HPDE6-E6E7 (cell line): ENCODE results near the gene HOXC12.

ENCODE experiments used
- DNase-seq: peaks from one replicate; pipeline ENCODE4 v3.0.0; 2011; ENCODE audit warnings: missing footprints; ENCODE audit errors: extremely low spot score

The HOXC12 gene

DNA sequence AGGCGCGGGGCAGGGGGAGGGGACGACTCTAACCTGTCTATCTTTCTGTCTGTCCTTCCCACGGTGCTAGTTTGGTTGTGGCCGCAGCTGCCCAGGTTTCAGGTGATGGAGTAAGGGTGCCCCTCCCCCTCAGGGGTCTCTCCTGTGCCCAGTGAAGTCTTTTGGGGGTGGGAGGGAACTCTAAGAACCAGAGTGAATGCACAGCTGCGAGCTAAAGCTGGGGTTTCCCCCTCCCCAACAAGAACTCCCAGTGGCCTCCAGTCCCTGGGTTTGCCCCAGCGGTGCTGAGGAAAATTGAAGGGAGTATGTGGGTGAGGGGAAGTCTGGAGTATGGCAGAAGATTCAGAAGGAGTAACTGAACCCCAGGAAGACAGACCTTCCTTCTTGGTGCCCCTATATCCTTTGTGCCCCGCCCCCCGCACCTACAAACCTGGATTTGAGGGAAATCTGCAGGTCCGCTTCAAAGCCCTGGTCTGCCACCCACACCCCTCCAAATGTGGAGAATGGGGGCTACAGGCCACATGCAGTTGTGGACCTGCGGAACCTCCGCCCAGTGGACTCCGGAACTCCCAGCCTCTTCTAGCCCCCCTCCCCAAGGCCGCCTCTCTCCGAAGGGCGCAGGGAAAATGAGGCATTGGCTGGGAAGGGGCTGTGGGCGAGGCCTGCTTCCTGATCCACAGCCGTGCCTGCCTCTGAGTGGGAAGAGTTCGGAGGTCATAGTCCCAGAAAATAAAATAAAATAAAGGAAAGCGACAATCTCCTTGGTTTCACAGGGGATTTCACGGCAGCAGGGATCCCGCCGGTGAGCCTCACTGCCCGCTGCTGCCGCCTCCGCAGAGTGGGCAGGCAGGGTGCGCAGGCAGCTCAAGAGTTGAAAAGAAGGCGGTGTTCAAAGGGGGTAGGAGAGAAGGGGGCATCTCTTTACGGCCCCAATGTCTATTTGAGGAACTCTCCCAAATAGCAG, 41.8 kb downstream of the HOXC12 start:
- no peak for DNase-seq

DNA sequence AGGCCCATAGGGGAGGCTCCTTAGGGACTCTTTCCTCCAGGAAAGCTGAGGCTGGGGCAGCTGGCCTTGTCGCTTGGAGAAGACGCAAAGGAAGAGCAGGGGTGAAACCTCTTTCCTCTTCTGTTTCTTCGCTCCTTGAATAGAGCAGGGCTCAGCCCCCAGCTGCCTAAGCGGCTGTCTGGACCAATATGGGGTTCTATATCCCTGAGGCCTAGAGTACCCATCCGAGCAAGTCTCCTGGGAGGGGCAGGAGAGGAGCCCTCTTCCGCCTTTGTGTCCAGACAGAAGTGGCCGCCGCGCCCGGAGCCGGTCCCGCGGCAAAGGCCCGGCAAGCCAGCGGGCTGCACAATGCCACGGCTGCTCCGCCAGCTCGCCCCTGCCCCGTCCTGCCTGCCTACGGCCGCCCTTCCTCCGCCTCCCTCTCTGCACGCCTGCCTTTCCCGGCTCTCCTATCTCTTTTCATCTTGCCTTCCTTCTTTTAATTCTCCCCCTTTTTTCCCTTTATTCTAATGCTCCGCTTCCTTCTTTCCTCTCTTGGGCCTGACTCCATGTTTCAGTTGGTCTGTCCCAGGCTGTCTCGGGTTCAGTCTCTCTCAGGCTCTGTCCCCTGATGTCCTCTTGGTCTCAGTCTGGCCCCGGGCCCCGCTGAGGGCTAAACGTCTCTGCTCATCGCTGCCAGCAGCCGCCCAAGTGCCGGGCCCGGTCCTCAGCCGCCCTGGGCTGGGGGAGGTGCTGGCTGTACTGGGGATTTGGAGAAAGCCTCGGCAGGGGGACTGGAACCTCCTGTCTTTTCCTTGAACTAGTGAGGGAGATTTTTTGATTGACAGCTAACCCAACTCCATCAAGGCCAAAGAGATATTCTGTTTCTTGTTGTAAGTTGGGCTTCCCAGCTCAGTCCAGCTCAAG, 42.8 kb downstream of the HOXC12 start:
- DNase-seq: no peak

DNA sequence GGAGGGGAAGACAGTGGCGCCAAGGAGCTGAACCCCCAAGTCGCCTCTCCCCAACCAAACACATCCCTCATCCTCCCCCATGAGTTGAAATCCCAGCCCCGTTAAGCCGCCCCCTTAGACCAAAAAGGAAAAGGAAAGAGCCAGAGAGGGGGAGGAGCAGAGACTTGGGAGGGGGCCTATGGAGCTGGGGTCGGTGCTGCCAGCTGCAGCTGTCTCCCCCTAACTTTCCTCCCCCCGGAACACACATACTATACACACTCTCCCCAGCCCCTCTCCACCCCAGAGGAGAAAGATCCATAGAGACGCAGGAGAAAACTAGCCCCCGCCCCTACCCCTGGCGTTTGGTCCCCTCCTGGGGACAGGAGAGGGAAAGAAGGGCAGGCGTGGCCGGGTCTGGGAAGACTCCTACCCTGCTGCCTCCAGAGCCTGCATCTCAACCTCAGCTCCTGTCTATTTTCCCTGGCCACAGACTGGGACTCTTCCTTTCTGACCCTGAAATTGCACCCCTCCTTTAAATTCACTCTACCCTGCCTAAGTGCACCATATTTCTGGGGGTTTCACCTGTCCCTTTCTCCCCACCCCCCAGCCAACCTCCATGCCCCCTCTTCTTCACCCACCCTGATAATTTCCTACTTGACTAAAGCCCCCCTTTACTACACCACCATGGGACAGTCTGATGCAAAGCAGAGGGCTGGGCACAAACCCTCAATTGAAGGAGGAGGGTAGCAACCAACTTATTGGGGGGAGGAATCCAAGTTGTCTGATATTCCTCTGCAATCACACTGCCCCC, 43.6 kb downstream of the HOXC12 start:
- DNase-seq: no peak

DNA sequence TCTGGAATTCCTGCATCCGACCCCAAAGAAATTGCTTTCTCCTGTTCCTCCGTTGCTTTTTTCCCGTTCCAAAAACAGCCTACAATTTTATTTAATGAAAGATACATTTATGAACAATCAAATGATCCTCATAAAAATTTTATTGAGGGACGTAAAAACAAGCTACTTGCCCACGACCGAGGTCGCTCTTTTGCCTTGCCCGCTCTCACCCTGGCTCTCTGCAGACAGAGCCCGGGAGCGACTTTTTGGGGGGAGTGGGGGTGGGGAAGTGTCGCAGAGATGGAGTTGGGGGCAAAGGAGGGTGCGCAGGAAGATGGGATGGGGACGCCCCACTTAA, 44.2 kb downstream of the HOXC12 start:
- DNase-seq: no peak

DNA sequence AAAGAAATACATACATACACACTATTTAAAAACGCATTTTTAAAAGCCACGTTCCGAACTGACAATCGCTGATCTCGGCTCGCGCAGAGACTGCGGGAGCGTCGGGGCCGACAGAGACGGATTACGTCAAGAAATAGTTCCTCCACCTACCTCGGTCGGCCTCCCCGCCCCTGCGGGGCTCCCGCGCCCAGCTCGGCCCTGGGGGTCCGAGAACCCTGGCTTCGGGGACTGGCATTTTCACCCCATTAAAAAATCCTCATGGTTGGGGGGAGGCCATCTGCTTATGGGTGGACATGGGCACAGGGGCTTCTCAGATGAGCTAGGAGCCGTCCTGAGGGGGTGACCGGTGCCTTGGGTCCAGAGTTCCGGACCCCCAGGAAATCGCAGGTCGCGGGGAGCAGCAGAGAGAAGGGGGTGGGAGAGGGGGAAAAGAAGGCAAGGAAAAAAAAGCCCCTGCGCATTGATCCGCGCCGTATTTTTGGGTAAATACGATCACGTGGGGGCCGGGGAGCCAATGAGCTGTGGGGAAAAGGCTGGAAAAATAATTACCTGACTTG, 44.9 kb downstream of the HOXC12 start:
- no peak for DNase-seq

DNA sequence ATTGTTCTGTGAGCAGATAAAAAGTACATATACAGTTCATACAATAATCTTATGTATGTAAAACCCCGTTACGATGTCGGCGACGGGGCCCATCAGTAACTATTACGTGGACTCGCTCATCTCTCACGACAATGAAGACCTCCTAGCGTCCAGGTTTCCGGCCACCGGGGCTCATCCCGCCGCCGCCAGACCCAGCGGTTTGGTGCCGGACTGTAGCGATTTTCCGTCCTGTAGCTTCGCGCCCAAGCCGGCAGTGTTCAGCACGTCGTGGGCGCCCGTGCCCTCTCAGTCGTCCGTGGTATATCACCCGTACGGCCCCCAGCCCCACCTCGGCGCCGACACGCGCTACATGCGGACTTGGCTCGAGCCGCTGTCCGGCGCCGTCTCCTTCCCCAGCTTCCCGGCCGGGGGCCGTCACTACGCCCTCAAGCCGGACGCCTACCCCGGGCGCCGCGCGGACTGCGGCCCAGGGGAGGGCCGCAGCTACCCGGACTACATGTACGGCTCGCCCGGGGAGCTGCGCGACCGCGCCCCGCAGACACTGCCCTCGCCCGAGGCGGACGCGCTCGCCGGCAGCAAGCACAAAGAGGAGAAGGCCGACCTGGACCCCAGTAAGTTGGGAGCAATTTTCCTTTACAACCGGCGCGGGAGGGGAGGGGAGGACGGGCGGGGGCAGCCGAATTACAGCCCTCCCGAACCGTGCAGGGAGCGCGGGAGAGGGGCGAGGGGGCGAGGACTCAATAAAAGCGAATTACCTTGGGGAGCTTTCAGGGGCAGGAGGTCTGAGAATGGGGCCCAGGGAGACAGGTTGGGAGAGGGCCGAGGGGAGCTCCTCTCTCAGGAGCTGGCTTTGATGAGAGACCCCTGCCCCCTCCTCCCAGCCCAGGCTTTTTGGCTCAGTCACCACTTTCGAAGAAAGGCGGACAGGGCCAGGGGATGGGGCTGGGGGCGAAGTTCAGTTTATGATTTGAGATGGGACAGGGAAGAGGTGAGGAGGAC, 45.7 kb downstream of the HOXC12 start, which contains the start of gene HOXC9:
TSS of gene HOXC9 (plus strand) at position 46 of the 999 bp plus-strand sequence. CDS start at position 74, 28 bp downstream.
- DNase-seq: no peak

DNA sequence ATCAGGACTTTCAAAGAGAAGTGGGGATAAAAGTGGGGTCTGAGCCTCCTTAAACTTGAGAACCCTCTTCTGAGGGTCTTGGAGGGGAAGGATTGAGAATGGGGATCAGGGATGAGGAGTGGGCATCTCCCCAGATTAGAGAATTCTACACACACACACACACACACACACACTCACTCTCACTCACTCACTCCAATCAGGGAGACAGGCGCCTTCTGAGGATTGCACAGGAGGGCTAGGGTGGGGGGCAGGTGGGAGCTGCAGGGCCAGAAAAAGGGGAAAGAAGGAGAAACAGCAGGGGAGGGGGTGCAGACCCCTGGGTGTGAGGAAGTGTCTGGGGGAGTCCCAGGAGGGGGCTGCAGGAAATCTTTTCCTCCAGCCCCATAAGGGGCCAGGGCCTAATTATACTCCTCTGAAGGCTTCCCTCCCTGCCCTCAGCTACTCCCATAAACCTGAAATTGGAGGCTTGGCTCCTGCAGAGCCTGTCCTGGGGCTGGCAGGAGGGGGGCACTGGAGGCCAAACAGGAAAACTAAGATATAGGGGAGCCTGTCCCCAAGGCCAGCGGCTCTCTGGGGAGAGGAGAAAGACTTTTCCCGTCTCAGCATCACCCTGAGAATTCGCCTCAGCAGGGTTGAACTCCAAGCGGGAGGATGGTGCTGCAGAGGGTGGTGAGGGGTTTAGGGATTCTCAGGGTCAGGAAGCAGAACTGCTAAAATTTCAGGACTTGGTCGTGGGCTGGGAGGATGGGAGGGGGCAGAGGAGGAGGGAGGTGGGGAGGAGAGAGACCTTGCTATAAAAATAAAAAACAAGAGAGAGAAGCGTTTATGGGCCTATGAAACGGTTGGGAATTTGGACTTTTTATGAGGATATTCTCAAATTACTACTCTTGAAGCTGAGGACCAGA, 46.8 kb downstream of the HOXC12 start:
- no peak for DNase-seq

DNA sequence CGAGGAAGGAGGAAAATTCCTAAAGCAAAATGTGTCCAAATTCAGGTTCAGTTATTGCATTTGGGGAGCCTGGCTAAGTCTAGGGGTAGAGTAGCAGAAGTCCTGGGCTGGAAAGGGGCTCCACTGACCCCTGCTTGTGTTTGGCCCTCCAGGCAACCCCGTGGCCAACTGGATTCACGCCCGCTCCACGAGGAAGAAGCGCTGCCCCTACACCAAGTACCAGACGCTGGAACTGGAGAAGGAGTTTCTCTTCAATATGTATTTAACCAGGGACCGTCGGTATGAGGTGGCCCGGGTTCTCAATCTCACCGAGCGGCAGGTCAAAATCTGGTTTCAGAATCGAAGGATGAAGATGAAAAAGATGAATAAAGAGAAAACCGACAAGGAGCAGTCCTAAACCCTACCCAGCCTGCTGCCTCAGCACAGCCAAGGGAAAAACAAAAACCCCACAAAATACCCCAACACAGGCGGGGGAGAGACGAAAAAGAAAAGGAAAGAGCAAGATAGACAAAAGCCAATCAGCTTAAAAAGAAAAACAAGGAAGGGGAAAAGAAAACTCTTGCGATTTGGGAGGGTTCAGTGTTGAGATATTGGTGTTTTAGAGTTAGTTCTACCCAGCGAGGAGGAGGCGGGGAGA, 47.7 kb downstream of the HOXC12 start:
- no peak for DNase-seq

DNA sequence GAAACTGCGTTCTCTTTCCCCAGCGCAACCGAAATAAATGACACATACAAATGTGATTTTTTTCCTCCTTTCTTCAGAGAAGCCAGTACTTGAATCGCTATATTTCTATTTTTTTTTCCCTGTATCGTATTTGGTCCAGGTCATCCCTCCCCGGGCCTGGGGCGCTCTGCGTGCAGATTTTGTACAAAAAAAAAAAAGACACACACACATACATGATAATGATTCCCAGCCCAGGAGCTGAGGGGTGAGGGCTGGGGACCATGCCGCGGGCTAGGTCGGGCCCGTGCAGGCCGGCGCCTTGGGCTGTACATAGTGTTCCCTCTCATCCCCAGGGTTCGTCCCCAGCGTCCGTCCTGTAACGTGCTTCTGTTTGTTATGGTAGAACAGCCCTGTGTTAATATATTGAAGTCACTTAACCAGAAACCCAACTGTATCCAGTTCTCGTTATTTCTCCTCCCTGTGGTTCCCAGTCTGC, 48.2 kb downstream of the HOXC12 start:
- DNase-seq: no peak

DNA sequence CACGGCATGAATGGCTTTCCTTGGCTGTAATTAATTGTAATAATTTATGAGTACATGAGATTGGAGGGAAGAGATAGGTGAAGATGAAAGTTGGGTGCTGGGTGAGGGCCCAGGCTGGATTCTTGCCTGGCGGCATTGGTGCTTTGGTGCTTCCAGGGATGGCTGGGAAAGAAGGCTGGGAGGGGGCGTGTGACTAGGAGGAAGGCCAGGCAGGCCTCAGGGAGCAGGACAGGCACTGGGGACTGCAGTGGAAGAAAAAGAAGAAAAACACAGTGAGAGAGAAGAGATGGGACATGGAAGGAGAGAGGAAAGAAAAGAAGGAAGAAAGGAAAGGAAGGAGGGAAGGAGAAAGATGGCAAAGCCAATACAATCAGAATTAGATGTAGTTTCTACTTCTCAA, 48.9 kb downstream of the HOXC12 start:
- DNase-seq: no peak

DNA sequence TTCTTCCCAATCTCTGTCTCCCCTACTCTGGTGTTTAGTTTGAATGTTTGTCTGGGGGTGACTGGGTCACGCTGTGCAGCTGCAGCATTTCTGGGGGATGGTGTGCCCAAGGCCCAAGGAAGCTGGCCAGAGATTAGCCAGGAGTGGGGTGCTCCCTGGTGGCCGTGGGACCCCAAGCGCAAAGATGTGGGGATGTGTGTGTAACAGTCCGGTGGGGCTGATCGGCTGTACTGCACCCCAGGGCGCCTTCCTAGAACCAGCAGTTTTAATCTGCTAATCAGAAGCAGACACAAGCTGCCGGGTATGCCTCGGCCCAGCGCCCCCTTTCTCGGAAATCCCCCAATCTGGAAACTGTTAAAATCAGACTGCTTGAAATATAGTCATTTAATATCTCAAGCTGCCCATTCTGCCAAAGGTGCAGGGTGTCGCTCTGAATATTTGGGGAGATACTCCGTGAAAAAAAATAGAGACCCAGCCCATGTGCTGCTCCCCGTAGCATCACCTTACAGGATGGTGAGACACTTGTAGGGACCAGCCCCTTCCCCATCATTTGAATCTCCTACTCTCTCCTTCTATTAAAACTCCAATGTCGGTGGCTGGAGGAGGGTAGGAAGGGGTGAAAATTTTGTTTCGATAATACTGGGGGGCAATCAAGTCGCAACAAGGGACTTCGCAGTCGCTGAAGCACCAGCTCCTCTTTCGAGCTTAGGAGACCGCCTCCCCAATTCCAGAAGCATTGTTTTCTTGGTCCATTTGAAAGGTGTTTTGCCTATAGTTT, 49.5 kb downstream of the HOXC12 start:
- DNase-seq: no peak

DNA sequence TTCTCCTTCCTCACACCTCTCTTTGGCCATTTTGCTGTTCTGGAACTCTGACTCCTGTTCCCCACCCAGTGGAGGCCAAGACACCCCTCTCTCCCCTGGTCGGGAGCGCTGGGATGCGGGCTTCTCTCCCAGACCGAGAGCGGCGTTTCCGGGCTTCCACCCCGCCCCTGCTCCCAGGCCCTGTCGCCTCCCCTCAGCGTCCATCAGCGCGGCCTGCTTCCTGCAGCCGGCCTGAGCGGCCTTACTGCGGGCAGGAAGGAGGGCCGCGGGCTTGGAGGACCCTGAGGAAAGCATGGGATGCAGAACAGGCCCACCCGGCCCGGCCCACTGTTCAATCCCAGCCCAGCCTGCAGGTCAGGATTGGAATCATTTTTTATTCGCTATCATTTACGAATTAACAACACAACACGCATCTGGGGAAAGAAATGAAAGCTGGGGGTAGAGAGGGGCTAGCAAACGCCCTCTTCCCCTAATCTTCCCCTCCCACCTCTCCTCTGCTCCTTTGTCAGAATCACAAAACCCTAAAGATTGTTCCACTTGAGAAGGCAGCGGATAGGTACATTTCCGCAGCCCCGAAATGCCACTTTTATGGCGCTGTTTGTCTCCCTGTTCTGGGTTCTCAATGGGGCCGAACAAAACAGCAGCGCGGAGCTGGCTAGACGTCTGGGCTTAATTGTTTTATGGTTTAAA, 50.3 kb downstream of the HOXC12 start:
- no peak for DNase-seq

DNA sequence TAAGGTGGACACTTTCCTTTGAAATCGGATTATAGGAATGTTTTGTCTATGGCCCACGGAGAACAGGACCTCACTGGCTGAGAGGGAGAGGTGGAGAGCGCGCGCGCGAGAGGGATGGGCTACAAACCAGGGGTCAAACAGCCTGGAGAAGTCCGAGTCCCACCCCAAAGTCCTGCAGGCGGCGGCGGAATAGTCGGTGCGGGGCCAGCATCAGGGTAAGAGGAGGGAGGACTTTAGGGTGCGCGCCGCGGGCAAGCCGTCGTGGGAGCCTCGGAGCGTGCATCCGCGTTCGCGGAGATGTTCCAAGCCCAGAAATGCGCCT, 50.8 kb downstream of the HOXC12 start:
- no peak for DNase-seq

DNA sequence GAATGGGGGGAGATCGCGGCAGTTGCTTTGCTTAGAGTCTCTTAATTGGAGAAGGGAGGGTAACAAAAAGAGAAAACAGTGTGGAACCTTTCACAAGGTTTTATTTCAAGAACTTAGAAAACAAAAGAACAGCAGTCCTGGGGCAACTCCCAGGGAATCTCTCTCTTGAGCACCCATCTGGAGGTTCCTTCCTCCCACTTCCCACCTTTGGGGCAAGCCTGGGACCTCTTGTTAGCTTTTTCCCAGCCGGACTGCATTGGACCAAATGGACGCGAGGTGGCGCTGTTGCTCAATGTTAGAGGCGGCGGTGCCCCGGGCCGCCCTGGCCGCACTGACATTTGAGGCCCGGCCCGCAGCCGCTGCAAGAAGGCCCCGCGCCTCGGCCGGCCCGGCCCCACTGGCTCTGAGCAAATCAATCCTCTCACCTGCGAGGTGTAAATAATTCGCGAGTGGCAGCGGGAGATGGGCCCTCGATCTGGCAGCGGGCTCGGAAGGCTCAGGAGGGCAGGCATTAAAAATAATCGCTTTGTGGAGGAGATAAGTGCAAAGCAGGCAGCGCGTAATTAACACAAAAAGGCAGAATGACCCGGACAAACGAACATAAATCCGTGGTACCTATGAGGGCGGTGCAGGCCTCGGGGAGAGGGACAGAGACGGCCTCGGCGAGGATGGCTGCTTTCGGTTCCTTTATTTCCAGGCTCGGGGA, 51.3 kb downstream of the HOXC12 start:
- peak; percentile 70 for DNase-seq

DNA sequence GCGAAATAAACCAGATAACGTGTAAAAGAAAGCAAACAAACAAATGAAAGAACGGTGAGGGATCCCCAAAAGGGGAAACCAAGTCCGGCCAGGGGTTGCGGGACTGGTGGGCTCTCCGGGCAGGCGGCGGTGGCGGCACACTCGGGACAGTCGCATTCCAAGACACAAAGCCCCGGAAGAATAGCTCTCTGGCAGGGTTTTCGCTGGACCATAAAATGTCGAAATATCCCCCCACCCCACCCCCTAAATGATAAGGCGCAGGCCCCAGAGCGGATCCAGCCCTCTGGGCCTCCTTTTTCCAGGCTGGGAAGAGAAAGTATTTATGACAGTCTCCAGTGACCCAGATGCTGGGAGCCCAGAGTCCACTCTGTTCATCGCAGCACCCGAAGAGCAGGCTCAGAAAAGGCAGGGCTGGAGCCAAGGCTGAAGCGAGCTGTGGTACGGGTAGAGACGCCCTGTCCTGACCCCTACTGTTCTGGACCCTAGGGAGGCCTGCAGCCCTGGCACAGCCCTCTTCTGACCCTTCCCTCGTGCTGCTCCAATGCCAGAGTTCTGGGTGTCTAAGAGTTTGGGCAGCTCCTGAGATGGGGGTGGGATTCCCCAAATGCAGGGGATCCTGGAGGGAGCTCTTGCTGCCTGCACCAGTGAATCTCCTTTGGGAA, 52.0 kb downstream of the HOXC12 start:
- no peak for DNase-seq
